Measurements from ENCODE around the gene PHAX.
"Not testable (repeated sequence)": the region's sequence is repeated elsewhere in the genome, so short reads cannot be mapped to it uniquely, and the experiment has no call there.

DNA sequence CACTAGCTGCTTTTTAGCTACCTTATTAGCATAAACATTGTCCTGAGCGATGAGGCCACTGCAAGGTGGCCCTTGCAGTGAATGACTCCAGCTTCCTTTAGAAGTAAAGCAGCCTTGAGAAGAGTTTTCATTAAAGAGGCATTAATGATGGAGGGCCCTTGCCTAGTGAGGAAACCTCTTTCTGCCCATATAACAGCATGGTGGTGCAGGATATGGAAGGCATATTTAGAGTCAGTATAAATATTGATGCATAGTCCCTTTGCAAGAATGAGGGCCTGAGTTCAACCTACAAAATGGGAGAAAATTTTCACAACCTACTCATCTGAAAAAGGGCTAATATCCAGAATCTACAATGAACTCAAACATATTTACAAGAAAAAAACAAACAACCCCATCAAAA lies 69.4 kb downstream of the PHAX start:
- TF ChIP-seq, protein P1, sequence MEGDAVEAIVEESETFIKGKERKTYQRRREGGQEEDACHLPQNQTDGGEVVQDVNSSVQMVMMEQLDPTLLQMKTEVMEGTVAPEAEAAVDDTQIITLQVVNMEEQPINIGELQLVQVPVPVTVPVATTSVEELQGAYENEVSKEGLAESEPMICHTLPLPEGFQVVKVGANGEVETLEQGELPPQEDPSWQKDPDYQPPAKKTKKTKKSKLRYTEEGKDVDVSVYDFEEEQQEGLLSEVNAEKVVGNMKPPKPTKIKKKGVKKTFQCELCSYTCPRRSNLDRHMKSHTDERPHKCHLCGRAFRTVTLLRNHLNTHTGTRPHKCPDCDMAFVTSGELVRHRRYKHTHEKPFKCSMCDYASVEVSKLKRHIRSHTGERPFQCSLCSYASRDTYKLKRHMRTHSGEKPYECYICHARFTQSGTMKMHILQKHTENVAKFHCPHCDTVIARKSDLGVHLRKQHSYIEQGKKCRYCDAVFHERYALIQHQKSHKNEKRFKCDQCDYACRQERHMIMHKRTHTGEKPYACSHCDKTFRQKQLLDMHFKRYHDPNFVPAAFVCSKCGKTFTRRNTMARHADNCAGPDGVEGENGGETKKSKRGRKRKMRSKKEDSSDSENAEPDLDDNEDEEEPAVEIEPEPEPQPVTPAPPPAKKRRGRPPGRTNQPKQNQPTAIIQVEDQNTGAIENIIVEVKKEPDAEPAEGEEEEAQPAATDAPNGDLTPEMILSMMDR (IDR thresholded peaks at IDR 0.05): not testable (repeated sequence)
- TF ChIP-seq POLR2A (IDR thresholded peaks at IDR 0.05); POLR2AphosphoS5 (IDR thresholded peaks at IDR 0.05; ENCODE audit: insufficient read depth in 1 of 2, low read depth in 1 of 2): not testable (repeated sequence)
